Measurements from ENCODE around the gene ACMSD. TPM values are rescaled to one million over a fixed set of nuclear protein-coding genes. Genes with fewer than 3 reads are reported as not detected.

Gene ACMSD
- total and polyA plus RNA-seq, 2 experiments from 2014 or later, result 0.11 TPM; not detected in 1

DNA sequence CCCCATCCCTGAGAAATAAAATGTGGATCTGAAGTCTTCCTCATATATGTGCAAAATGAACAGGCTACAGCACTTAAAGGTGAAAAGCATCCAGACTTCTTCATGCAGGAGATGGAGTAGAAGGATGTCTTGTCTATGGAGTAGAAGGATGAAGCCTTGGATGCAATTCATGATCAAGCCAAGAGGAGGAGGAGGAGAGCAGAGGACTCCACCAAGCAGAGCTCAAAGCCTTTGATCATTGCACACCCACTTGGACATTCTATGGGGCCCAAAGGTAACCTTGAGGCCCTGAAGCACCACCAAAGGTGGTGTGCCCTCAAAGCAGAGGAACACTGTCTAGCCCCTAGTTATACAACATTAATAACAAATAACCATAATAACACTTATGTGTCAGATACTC is 17.3 kb downstream of the ACMSD start:
- 0 out of 2 replicates have a peak, but pooled peaks cover 3% of the 10 kb centered on the region for H3K9me2 ChIP-seq (ENCODE audit: insufficient read depth)
- no peaks in the 10 kb centered on the region for H3K27me3 Mint-ChIP-seq (ENCODE audit: insufficient read depth, low read depth, poor library complexity)
- ATAC-seq (no peak), DNase-seq (ENCODE audit: low spot score) (no peak)
- peaks cover 3% of the 10 kb centered on the region; the same call in 1 of the 3 replicates for H3K9me3 Mint-ChIP-seq
- no peak overlapping the region for H3K4me3 Mint-ChIP-seq
- no peaks in the 10 kb centered on the region for H3K36me3 ChIP-seq (ENCODE audit: insufficient read depth)
- no peaks in the 10 kb centered on the region for H3K27me3 ChIP-seq (ENCODE audit: insufficient read depth)
- H3K36me3 Mint-ChIP-seq (ENCODE audit: low read depth), result no peaks in the 10 kb centered on the region; the same call in 2 of the 3 replicates
- H3K4me2 ChIP-seq, result no peak overlapping the region
- no peaks in the 10 kb centered on the region for H3K4me1 Mint-ChIP-seq
- no peak overlapping the region for H3K27ac Mint-ChIP-seq
- H3F3A ChIP-seq (replicated peaks; ENCODE audit: low read depth), result no peaks in the 10 kb centered on the region
- TF ChIP-seq NANOG (IDR thresholded peaks at IDR 0.05; ENCODE audit: borderline replicate concordance), result no peak
- TF ChIP-seq, protein P1, sequence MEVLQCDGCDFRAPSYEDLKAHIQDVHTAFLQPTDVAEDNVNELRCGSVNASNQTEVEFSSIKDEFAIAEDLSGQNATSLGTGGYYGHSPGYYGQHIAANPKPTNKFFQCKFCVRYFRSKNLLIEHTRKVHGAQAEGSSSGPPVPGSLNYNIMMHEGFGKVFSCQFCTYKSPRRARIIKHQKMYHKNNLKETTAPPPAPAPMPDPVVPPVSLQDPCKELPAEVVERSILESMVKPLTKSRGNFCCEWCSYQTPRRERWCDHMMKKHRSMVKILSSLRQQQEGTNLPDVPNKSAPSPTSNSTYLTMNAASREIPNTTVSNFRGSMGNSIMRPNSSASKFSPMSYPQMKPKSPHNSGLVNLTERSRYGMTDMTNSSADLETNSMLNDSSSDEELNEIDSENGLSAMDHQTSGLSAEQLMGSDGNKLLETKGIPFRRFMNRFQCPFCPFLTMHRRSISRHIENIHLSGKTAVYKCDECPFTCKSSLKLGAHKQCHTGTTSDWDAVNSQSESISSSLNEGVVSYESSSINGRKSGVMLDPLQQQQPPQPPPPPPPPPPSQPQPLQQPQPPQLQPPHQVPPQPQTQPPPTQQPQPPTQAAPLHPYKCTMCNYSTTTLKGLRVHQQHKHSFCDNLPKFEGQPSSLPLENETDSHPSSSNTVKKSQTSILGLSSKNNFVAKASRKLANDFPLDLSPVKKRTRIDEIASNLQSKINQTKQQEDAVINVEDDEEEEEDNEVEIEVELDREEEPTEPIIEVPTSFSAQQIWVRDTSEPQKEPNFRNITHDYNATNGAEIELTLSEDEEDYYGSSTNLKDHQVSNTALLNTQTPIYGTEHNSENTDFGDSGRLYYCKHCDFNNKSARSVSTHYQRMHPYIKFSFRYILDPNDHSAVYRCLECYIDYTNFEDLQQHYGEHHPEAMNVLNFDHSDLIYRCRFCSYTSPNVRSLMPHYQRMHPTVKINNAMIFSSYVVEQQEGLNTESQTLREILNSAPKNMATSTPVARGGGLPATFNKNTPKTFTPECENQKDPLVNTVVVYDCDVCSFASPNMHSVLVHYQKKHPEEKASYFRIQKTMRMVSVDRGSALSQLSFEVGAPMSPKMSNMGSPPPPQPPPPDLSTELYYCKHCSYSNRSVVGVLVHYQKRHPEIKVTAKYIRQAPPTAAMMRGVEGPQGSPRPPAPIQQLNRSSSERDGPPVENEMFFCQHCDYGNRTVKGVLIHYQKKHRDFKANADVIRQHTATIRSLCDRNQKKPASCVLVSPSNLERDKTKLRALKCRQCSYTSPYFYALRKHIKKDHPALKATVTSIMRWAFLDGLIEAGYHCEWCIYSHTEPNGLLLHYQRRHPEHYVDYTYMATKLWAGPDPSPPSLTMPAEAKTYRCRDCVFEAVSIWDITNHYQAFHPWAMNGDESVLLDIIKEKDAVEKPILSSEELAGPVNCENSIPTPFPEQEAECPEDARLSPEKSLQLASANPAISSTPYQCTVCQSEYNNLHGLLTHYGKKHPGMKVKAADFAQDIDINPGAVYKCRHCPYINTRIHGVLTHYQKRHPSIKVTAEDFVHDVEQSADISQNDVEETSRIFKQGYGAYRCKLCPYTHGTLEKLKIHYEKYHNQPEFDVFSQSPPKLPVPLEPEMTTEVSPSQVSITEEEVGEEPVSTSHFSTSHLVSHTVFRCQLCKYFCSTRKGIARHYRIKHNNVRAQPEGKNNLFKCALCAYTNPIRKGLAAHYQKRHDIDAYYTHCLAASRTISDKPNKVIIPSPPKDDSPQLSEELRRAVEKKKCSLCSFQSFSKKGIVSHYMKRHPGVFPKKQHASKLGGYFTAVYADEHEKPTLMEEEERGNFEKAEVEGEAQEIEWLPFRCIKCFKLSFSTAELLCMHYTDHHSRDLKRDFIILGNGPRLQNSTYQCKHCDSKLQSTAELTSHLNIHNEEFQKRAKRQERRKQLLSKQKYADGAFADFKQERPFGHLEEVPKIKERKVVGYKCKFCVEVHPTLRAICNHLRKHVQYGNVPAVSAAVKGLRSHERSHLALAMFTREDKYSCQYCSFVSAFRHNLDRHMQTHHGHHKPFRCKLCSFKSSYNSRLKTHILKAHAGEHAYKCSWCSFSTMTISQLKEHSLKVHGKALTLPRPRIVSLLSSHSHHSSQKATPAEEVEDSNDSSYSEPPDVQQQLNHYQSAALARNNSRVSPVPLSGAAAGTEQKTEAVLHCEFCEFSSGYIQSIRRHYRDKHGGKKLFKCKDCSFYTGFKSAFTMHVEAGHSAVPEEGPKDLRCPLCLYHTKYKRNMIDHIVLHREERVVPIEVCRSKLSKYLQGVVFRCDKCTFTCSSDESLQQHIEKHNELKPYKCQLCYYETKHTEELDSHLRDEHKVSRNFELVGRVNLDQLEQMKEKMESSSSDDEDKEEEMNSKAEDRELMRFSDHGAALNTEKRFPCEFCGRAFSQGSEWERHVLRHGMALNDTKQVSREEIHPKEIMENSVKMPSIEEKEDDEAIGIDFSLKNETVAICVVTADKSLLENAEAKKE (CRISPR knock-in tag; IDR thresholded peaks at IDR 0.05), result peak; percentile 34; the same call in 1 of the 2 replicates
- H3K4me1 ChIP-seq (ENCODE audit: insufficient read depth), result no peaks in the 10 kb centered on the region
- no peaks in the 10 kb centered on the region for H3K79me2 ChIP-seq (replicated peaks; ENCODE audit: insufficient read depth)
- H3K4me3 ChIP-seq, result no peak overlapping the region
- no peaks in the 10 kb centered on the region for H4K20me1 ChIP-seq (replicated peaks; ENCODE audit: insufficient read depth)
- H2AFZ ChIP-seq, result no peak overlapping the region
- no peak overlapping the region for H3K27ac ChIP-seq (ENCODE audit: low read depth)

DNA sequence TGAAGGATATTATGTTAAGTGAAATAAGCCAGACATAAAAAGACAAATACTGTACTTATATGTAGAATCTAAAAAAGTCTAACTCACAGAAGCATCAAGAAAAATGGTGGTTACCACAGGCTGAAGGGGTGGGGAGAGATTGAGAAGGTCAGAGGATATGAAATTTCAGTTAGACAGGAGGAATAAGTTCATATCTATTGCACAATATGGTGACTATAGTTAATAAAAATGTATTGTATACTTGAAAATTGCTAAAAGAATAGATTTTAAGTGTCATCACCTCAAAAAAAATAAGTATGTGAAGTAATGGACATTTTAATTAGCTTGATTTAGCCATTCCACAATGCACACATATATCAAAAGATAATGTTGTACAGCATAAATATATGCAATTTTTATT is 19.8 kb downstream of the ACMSD start:
- Mint-ChIP-seq H3K36me3 (ENCODE audit: low read depth) (no peaks in the 10 kb centered on the region), H3K4me3 (no peak overlapping the region), H3K9me3 (no peaks in the 10 kb centered on the region), H3K4me1 (no peaks in the 10 kb centered on the region), H3K27ac (no peak overlapping the region), H3K27me3 (ENCODE audit: insufficient read depth, low read depth, poor library complexity) (no peaks in the 10 kb centered on the region)
- Histone ChIP-seq H3K27me3 (ENCODE audit: insufficient read depth) (no peaks in the 10 kb centered on the region), H3F3A (replicated peaks; ENCODE audit: low read depth) (no peaks in the 10 kb centered on the region), H3K36me3 (ENCODE audit: insufficient read depth) (no peaks in the 10 kb centered on the region), H3K4me1 (ENCODE audit: insufficient read depth) (no peaks in the 10 kb centered on the region), H2AFZ (no peak overlapping the region), H3K4me2 (no peak overlapping the region), H3K9me2 (ENCODE audit: insufficient read depth) (no peaks in the 10 kb centered on the region), H3K79me2 (replicated peaks; ENCODE audit: insufficient read depth) (no peaks in the 10 kb centered on the region), H4K20me1 (replicated peaks; ENCODE audit: insufficient read depth) (no peaks in the 10 kb centered on the region), H3K27ac (ENCODE audit: low read depth) (no peak overlapping the region), H3K4me3 (no peak overlapping the region)
- DNase-seq (ENCODE audit: low spot score) (no peak), ATAC-seq (no peak)
- TF ChIP-seq, protein P2, sequence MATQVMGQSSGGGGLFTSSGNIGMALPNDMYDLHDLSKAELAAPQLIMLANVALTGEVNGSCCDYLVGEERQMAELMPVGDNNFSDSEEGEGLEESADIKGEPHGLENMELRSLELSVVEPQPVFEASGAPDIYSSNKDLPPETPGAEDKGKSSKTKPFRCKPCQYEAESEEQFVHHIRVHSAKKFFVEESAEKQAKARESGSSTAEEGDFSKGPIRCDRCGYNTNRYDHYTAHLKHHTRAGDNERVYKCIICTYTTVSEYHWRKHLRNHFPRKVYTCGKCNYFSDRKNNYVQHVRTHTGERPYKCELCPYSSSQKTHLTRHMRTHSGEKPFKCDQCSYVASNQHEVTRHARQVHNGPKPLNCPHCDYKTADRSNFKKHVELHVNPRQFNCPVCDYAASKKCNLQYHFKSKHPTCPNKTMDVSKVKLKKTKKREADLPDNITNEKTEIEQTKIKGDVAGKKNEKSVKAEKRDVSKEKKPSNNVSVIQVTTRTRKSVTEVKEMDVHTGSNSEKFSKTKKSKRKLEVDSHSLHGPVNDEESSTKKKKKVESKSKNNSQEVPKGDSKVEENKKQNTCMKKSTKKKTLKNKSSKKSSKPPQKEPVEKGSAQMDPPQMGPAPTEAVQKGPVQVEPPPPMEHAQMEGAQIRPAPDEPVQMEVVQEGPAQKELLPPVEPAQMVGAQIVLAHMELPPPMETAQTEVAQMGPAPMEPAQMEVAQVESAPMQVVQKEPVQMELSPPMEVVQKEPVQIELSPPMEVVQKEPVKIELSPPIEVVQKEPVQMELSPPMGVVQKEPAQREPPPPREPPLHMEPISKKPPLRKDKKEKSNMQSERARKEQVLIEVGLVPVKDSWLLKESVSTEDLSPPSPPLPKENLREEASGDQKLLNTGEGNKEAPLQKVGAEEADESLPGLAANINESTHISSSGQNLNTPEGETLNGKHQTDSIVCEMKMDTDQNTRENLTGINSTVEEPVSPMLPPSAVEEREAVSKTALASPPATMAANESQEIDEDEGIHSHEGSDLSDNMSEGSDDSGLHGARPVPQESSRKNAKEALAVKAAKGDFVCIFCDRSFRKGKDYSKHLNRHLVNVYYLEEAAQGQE (IDR thresholded peaks at IDR 0.05; ENCODE audit: unreplicated experiment), result no peak
- TF ChIP-seq POLR2AphosphoS5 (IDR thresholded peaks at IDR 0.05; ENCODE audit: low read depth) (no peak), NANOG (IDR thresholded peaks at IDR 0.05; ENCODE audit: borderline replicate concordance) (no peak), EZH2 (IDR thresholded peaks at IDR 0.05; ENCODE audit: low read depth, unreplicated experiment) (no peak)

Data from GM23338 (cell line).